Measurements from ENCODE around the gene PHF12. TPM values are rescaled to one million over a fixed set of nuclear protein-coding genes. Genes with fewer than 3 reads are reported as not detected.

PHF12 gene
- total RNA-seq, 4 donors from 2014 or later, result 54.8 to 114 (median 72.9) TPM

GRCh38 chr17:28974451-28974850 is 23.1 kb upstream of the PHF12 start:
- Histone ChIP-seq H3K4me3 (no peak overlapping the region), H3K27ac (no peak overlapping the region), H3K9me3 (no peaks in the 10 kb centered on the region), H3K27me3 (no peaks in the 10 kb centered on the region), H3K36me3 (no peaks in the 10 kb centered on the region), H3K4me1 (peaks cover 0 to 11% (median 0%) of the 10 kb centered on the region in 4 donors)
- DNase-seq, result no peak
- TF ChIP-seq CTCF (IDR thresholded peaks at IDR 0.05) (no peak), POLR2A (IDR thresholded peaks at IDR 0.05) (no peak)

DNA sequence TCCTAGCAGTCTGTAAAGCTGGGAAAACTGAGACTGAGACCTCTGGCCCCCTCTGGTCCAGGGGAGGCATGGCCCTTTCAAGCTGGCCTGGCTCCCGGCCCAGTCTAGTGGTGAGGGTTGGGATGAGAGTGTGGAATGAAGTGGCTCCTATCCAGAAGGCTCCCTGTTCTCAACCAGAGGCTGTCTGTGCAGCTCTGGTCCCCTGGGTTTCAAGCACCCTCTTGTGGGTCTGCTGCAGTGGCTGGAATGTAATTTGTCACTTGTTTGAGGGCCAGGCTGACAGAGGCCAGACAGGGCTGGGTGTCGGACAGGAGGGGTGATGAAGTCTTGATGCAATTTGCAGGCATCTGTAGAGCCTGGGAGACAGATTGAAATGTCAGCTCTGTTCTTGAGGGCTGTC is 22.1 kb upstream of the PHF12 start:
- Histone ChIP-seq H3K9me3 (no peaks in the 10 kb centered on the region), H3K4me3 (no peak overlapping the region), H3K27ac (no peak overlapping the region), H3K4me1 (peaks cover 0 to 11% (median 0%) of the 10 kb centered on the region in 4 donors), H3K27me3 (no peaks in the 10 kb centered on the region), H3K36me3 (no peaks in the 10 kb centered on the region)
- DNase-seq, result no peak
- no peak for TF ChIP-seq POLR2A (IDR thresholded peaks at IDR 0.05)
- TF ChIP-seq CTCF (IDR thresholded peaks at IDR 0.05), result no peak

- Histone ChIP-seq H3K9me3 (no peaks in the 10 kb centered on the region), H3K4me3 (no peak overlapping the region), H3K27me3 (no peaks in the 10 kb centered on the region), H3K27ac (no peak overlapping the region), H3K4me1 (peaks cover 0 to 11% (median 0%) of the 10 kb centered on the region in 4 donors), H3K36me3 (no peaks in the 10 kb centered on the region)
- DNase-seq, result no peak
- no peak for TF ChIP-seq POLR2A (IDR thresholded peaks at IDR 0.05)
- no peak for TF ChIP-seq CTCF (IDR thresholded peaks at IDR 0.05)
These were observed 21.1 kb upstream of the PHF12 start for GRCh38 chr17:28972437-28972836.

GRCh38 chr17:28970879-28971278 is 19.6 kb upstream of the PHF12 start:
- Histone ChIP-seq H3K9me3 (no peaks in the 10 kb centered on the region), H3K27ac (no peak overlapping the region), H3K27me3 (no peaks in the 10 kb centered on the region), H3K36me3 (no peaks in the 10 kb centered on the region), H3K4me3 (no peak overlapping the region), H3K4me1 (peaks cover 0 to 11% (median 0%) of the 10 kb centered on the region in 4 donors)
- TF ChIP-seq POLR2A (IDR thresholded peaks at IDR 0.05) (no peak), CTCF (IDR thresholded peaks at IDR 0.05) (no peak)
- no peak for DNase-seq

GRCh38 chr17:28969706-28970393 is 18.5 kb upstream of the PHF12 start:
- DNase-seq, result no peak
- H3K36me3 ChIP-seq, result no peaks in the 10 kb centered on the region
- no peak overlapping the region for H3K27ac ChIP-seq
- no peak overlapping the region for H3K4me3 ChIP-seq
- no peak for TF ChIP-seq CTCF (IDR thresholded peaks at IDR 0.05)
- TF ChIP-seq POLR2A (IDR thresholded peaks at IDR 0.05), result no peak
- no peaks in the 10 kb centered on the region for H3K9me3 ChIP-seq
- peaks cover 0 to 11% (median 0%) of the 10 kb centered on the region in 4 donors for H3K4me1 ChIP-seq
- no peaks in the 10 kb centered on the region for H3K27me3 ChIP-seq

All from Peyer's patch (tissue), 4 donors.